ENCODE measurements around the gene CD9.

DNA sequence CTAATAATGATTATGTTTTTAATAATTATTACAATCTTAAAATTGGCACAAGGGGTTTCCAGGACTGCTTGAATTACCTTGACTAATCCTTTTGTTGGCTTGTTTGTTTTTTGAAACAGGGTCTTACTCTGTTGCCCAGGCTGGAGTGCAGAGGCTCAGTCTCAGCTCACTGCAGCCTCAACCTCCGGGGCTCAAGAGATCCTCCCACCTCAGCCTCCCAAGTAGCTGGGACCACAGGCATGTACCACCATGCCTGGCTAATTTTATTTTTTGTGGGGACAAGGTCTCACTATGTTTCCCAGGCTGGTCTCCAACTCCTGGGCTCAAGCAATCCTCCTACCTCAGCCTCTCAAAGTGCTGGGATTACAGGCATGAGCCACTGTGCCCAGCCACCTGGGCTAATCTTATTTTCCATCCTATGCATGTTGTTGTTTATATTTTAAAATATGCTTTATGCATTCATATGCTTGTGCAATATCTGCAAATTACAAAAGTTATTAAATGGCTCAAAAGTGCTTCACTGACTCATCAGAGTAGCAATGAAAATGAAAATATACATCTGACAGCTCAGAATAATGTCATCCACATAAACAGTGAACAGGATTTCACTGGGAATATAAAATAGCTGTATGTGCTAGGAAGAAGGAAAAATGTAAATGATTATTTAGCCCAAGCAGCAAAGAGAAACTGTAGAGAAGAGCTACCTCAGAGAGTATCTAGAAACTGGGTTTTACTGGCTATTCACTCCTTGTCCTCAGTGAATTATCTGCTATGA is 85.5 kb downstream of the CD9 start:
- TF ChIP-seq POLR2A (IDR thresholded peaks at IDR 0.05) (no peak), EP300 (IDR thresholded peaks at IDR 0.05) (no peak), POLR2AphosphoS5 (IDR thresholded peaks at IDR 0.05) (no peak)
- TF ChIP-seq, protein P1, sequence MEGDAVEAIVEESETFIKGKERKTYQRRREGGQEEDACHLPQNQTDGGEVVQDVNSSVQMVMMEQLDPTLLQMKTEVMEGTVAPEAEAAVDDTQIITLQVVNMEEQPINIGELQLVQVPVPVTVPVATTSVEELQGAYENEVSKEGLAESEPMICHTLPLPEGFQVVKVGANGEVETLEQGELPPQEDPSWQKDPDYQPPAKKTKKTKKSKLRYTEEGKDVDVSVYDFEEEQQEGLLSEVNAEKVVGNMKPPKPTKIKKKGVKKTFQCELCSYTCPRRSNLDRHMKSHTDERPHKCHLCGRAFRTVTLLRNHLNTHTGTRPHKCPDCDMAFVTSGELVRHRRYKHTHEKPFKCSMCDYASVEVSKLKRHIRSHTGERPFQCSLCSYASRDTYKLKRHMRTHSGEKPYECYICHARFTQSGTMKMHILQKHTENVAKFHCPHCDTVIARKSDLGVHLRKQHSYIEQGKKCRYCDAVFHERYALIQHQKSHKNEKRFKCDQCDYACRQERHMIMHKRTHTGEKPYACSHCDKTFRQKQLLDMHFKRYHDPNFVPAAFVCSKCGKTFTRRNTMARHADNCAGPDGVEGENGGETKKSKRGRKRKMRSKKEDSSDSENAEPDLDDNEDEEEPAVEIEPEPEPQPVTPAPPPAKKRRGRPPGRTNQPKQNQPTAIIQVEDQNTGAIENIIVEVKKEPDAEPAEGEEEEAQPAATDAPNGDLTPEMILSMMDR (IDR thresholded peaks at IDR 0.05) = no peak
